WTC11 (cell line): ENCODE results near the gene RAB24. TPM values are rescaled to one million over a fixed set of nuclear protein-coding genes. Genes with fewer than 3 reads are reported as not detected.
"Not testable (repeated sequence)": the region's sequence is repeated elsewhere in the genome, so short reads cannot be mapped to it uniquely, and the experiment has no call there.

Experiments
- ATAC-seq: fragments of 200-7000 bp; cut with Tn5 transposase; 2 replicates; pipeline ENCODE4 v1.10.0; 2021; ENCODE audit warnings: mild to moderate bottlenecking, moderate library complexity
- CTCF ChIA-PET: fragments of 300-600 bp; sonication (Branson Sonifier 250); formaldehyde crosslinking; loops from one replicate; lab custom pipeline; 2021; ENCODE audit warnings: antibody characterized with exemption; lab: Charles Lee
- POLR2A ChIA-PET: fragments of 350-600 bp; sonication (Branson Sonifier 250); formaldehyde crosslinking; loops from one replicate; lab custom pipeline; 2021; ENCODE audit warnings: antibody characterized with exemption; lab: Charles Lee
- DNase-seq: peaks from one replicate; pipeline ENCODE4 v3.0.0; 2021; ENCODE audit warnings: low spot score
- H3K27ac Mint-ChIP-seq: 2 replicates; pipeline ENCODE4 v1.8.0; 2021; ENCODE audit warnings: mixed read lengths
- H3K27me3 Mint-ChIP-seq: 2 replicates; pipeline ENCODE4 v1.8.0; 2021; ENCODE audit warnings: low read depth, mild to moderate bottlenecking, moderate library complexity, mixed read lengths
- H3K36me3 Mint-ChIP-seq: 2 replicates; pipeline ENCODE4 v1.8.0; 2021; ENCODE audit warnings: mixed read lengths
- H3K4me1 Mint-ChIP-seq: 2 replicates; pipeline ENCODE4 v1.8.0; 2022; ENCODE audit warnings: mixed read lengths
- H3K4me3 Mint-ChIP-seq: 2 replicates; pipeline ENCODE4 v1.8.0; 2021; ENCODE audit warnings: mild to moderate bottlenecking, moderate library complexity, mixed read lengths
- H3K9me3 Mint-ChIP-seq: 2 replicates; pipeline ENCODE4 v1.8.0; 2021; ENCODE audit warnings: mixed read lengths
- CREM ChIP-seq: sonication (generic); formaldehyde crosslinking; IDR thresholded peaks from 2 replicates; pipeline ENCODE4 v1.8.1; 2022; ENCODE audit warnings: mild to moderate bottlenecking, missing genetic modification reagents, moderate library complexity
- ELF4 ChIP-seq: sonication (generic); formaldehyde crosslinking; IDR thresholded peaks from 2 replicates; pipeline ENCODE4 v1.8.1; 2022; ENCODE audit warnings: low read depth, mild to moderate bottlenecking, moderate library complexity, missing genetic modification reagents
- ERG ChIP-seq: fragments of 250-450 bp; sonication (Bioruptor Pico); IDR thresholded peaks from 2 replicates; pipeline ENCODE4 v1.8.0; 2021; ENCODE audit warnings: mild to moderate bottlenecking
- IRF2 ChIP-seq: sonication (generic); formaldehyde crosslinking; IDR thresholded peaks from 2 replicates; pipeline ENCODE4 v1.8.0; 2022; ENCODE audit warnings: low read depth, missing genetic modification reagents, borderline replicate concordance
- JUN ChIP-seq: sonication (generic); formaldehyde crosslinking; IDR thresholded peaks from 2 replicates; pipeline ENCODE4 v1.8.0; 2023; ENCODE audit warnings: mild to moderate bottlenecking, missing genetic modification reagents
- MYBL2 ChIP-seq: sonication (generic); formaldehyde crosslinking; IDR thresholded peaks from 2 replicates; pipeline ENCODE4 v1.8.1; 2023; ENCODE audit warnings: mild to moderate bottlenecking, moderate library complexity, missing genetic modification reagents
- OVOL2 ChIP-seq: fragments of 250-450 bp; sonication (Bioruptor Pico); IDR thresholded peaks from 2 replicates; pipeline ENCODE4 v1.9.0; 2021; ENCODE audit warnings: mild to moderate bottlenecking, borderline replicate concordance
- PRRX2 ChIP-seq: fragments of 250-450 bp; sonication (Bioruptor Pico); IDR thresholded peaks from 2 replicates; pipeline ENCODE4 v1.8.0; 2021; ENCODE audit warnings: mild to moderate bottlenecking
- ZMAT4 ChIP-seq: fragments of 250-450 bp; sonication (Bioruptor Pico); IDR thresholded peaks from 2 replicates; pipeline ENCODE4 v1.9.0; 2021; ENCODE audit warnings: mild to moderate bottlenecking
- ZNF263 ChIP-seq: sonication (generic); formaldehyde crosslinking; IDR thresholded peaks from 2 replicates; pipeline ENCODE4 v1.8.1; 2022; ENCODE audit warnings: low read depth, mild to moderate bottlenecking, moderate library complexity, missing genetic modification reagents
- ZNF425 ChIP-seq: fragments of 250-450 bp; sonication (Bioruptor Pico); conservative IDR thresholded peaks from 2 replicates; pipeline ENCODE4 v1.9.0; 2021; ENCODE audit warnings: mild to moderate bottlenecking
- total RNA-seq: library from RNA; stranded (reverse); gene quantifications from 3 replicates; pipeline ENCODE4 v1.2.3, GENCODE V29; 2021

RAB24 gene
- total RNA-seq, 1 experiment from 2014 or later: 37.0 TPM

GRCh38 chr5:177306674-177307543 is 3.4 kb upstream of the RAB24 start:
- POLR2A ChIA-PET: no interaction called here
- Mint-ChIP-seq H3K4me1 (peaks cover 29% of the 10 kb centered on the region), H3K9me3 (no peaks in the 10 kb centered on the region), H3K27me3 (no peaks in the 10 kb centered on the region), H3K36me3 (peaks cover 29% of the 10 kb centered on the region), H3K4me3 (no peak overlapping the region; the same call in 1 of the 2 replicates), H3K27ac (no peak overlapping the region)
- DNase-seq (no peak), ATAC-seq (no peak)
- CTCF ChIA-PET: interaction anchor here (0.7 to 4.5 kb wide), 7 partner anchors 11 to 192 kb away, joined by 3 to 85 read pairs (median 4); partner anchors contain the start of genes PDLIM7 and PFN3
- no peak for TF ChIP-seq MYBL2
- 0 out of 2 replicates have a peak, but pooled peaks have one; percentile 63 for TF ChIP-seq PRRX2 (CRISPR knock-in tag)

- H3K4me3 Mint-ChIP-seq, H3K27ac Mint-ChIP-seq, ATAC-seq, H3K27me3 Mint-ChIP-seq, H3K9me3 Mint-ChIP-seq, POLR2A ChIA-PET, DNase-seq, CTCF ChIA-PET: not testable (repeated sequence)
- H3K4me1 Mint-ChIP-seq: peaks cover 31% of the 10 kb centered on the region
- H3K36me3 Mint-ChIP-seq: peaks cover 29% of the 10 kb centered on the region
Observed at GRCh38 chr5:177306103-177306640, 2.7 kb upstream of the RAB24 start.

GRCh38 chr5:177304392-177305119 is 1.0 kb upstream of the RAB24 start:
- peaks cover 29% of the 10 kb centered on the region for H3K36me3 Mint-ChIP-seq
- DNase-seq: no peak
- TF ChIP-seq ELF4 (CRISPR knock-in tag) (no peak), ZMAT4 (CRISPR knock-in tag) (no peak), ZNF425 (CRISPR knock-in tag) (no peak)
- TF ChIP-seq, all 79 proteins: peak for 0
- Mint-ChIP-seq H3K27ac (peak overlapping the region; percentile 82), H3K9me3 (no peaks in the 10 kb centered on the region), H3K4me1 (peaks cover 28% of the 10 kb centered on the region), H3K27me3 (no peaks in the 10 kb centered on the region), H3K4me3 (peak overlapping the region; percentile 93)
- ATAC-seq: no peak
- CTCF ChIA-PET: interaction anchor here (0.6 kb wide), 1 partner anchor 66 kb away, joined by 6 read pairs; no protein-coding TSS in a partner anchor
- POLR2A ChIA-PET: interaction anchor here (0.6 kb wide), 2 partner anchors 220 to 491 kb away, joined by 4 read pairs; no protein-coding TSS in a partner anchor

GRCh38 chr5:177303925-177304391 is 439 bp upstream of the RAB24 start:
- H3K4me1 Mint-ChIP-seq: peaks cover 34% of the 10 kb centered on the region
- CTCF ChIA-PET: interaction anchor here (1.0 to 2.2 kb wide), 5 partner anchors 14 to 192 kb away, joined by 3 to 7 read pairs (median 5); no protein-coding TSS in a partner anchor

More at GRCh38 chr5:177303925-177304391, 439 bp upstream of the RAB24 start:
- TF ChIP-seq ZNF263 (CRISPR knock-in tag) (no peak), ERG (CRISPR knock-in tag) (no peak), CREM (CRISPR knock-in tag) (0 out of 2 replicates have a peak, but pooled peaks have one; percentile 11), JUN (CRISPR knock-in tag) (0 out of 2 replicates have a peak, but pooled peaks have one; percentile 77), ELF4 (CRISPR knock-in tag) (no peak), OVOL2 (CRISPR knock-in tag) (no peak), IRF2 (no peak)
- peaks cover 29% of the 10 kb centered on the region for H3K36me3 Mint-ChIP-seq
- H3K27ac Mint-ChIP-seq: peak overlapping the region; percentile 82
- ATAC-seq (no peak), DNase-seq (no peak)
- POLR2A ChIA-PET: interaction anchor here (1.2 kb wide), 1 partner anchor 8 kb away, joined by 6 read pairs; no protein-coding TSS in a partner anchor
- no peaks in the 10 kb centered on the region for H3K27me3 Mint-ChIP-seq
- no peaks in the 10 kb centered on the region for H3K9me3 Mint-ChIP-seq
- peak overlapping the region; percentile 93 for H3K4me3 Mint-ChIP-seq
